ENCODE data around the gene TTYH3. TPM values are rescaled to one million over a fixed set of nuclear protein-coding genes. Genes with fewer than 3 reads are reported as not detected.
"Not testable (repeated sequence)": the region's sequence is repeated elsewhere in the genome, so short reads cannot be mapped to it uniquely, and the experiment has no call there.

TTYH3 gene
- total RNA-seq, 1 donor from 2014 or later: 324 TPM

DNA sequence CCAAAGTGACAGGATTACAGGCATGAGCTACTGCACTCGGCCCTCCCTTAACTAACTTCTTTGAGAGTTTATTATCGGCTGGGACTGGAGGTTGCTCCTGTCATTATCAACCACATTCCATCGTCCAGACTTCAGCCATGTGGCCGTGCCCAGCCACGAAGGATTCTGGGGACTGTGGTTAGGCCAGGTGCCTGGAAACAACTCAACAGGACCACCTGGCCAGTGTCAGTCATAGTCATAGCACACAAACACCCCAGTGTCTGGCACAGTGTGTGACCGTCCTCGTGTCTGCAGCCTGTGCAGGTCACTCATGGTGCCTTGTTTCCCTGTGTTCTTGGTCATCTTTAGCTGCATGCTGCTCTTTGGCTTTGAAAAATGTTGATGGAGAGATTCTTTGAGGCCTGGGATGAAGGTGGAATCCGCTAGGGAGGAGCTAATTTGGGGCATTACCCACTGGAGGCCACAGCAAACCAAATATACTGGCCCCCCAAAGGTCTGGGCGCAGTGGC, 43.5 kb downstream of the TTYH3 start:
- Mint-ChIP-seq H3K36me3 (ENCODE audit: unreplicated experiment) (no peaks in the 10 kb centered on the region), H3K27me3 (ENCODE audit: unreplicated experiment) (peaks cover 3% of the 10 kb centered on the region), H3K27ac (ENCODE audit: unreplicated experiment) (no peak overlapping the region), H3K9me3 (ENCODE audit: unreplicated experiment) (peaks cover 8% of the 10 kb centered on the region), H3K4me1 (ENCODE audit: low read depth, unreplicated experiment) (no peaks in the 10 kb centered on the region), H3K4me3 (ENCODE audit: unreplicated experiment) (no peak overlapping the region)
- DNase-seq: no peak
- TF ChIP-seq, protein P1, sequence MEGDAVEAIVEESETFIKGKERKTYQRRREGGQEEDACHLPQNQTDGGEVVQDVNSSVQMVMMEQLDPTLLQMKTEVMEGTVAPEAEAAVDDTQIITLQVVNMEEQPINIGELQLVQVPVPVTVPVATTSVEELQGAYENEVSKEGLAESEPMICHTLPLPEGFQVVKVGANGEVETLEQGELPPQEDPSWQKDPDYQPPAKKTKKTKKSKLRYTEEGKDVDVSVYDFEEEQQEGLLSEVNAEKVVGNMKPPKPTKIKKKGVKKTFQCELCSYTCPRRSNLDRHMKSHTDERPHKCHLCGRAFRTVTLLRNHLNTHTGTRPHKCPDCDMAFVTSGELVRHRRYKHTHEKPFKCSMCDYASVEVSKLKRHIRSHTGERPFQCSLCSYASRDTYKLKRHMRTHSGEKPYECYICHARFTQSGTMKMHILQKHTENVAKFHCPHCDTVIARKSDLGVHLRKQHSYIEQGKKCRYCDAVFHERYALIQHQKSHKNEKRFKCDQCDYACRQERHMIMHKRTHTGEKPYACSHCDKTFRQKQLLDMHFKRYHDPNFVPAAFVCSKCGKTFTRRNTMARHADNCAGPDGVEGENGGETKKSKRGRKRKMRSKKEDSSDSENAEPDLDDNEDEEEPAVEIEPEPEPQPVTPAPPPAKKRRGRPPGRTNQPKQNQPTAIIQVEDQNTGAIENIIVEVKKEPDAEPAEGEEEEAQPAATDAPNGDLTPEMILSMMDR (IDR thresholded peaks at IDR 0.05; ENCODE audit: partially characterized antibody, unreplicated experiment): no peak

DNA sequence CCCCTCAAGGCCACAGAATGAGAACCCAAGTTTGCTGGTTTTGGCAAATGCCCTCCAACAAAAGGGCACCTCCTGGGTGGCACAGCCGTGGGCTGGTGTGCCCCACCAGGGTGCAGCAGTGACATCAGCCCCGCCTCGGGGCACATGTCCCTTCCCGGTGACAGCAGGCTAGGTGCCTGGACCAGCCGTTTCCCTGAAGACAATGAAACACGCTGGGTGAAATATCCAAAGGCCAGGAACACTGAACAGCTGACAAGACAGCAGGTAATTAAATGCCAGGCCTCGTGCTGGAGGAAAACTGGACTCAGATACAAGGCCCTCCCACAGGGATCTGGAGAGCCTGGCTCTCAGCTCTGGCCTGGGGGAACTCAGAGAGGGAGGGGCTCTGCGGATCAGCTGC, 44.8 kb downstream of the TTYH3 start:
- not testable (repeated sequence) for H3K27ac Mint-ChIP-seq (ENCODE audit: unreplicated experiment); H3K36me3 Mint-ChIP-seq (ENCODE audit: unreplicated experiment); H3K4me3 Mint-ChIP-seq (ENCODE audit: unreplicated experiment)

DNA sequence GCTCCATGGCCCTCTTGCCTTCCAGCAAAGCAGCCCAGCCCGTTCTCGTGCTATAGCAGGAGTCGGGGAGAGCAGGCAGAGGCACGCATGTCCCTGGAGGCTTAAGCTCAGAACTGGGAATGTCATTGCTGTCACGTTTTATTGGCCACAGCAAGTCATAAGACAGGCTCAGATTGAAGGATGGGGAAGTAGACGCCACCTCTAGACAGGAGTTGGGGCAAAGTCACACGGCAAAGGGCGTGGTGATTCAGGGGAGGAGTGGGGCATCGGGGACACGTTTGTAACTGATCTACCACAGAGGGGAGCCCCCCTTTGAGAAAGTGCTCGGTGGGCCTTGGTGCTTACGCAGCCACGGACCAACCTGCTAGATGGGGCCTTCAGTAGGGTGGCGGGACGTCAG, 46.7 kb downstream of the TTYH3 start:
- H3K4me1 Mint-ChIP-seq (ENCODE audit: low read depth, unreplicated experiment); DNase-seq; H3K4me3 Mint-ChIP-seq (ENCODE audit: unreplicated experiment); H3K36me3 Mint-ChIP-seq (ENCODE audit: unreplicated experiment); H3K27me3 Mint-ChIP-seq (ENCODE audit: unreplicated experiment); H3K27ac Mint-ChIP-seq (ENCODE audit: unreplicated experiment): not testable (repeated sequence)
- peaks cover 10% of the 10 kb centered on the region for H3K9me3 Mint-ChIP-seq (ENCODE audit: unreplicated experiment)

More for the DNA sequence above, 44.8 kb downstream of the TTYH3 start:
- H3K27me3 Mint-ChIP-seq (ENCODE audit: unreplicated experiment); H3K9me3 Mint-ChIP-seq (ENCODE audit: unreplicated experiment); H3K4me1 Mint-ChIP-seq (ENCODE audit: low read depth, unreplicated experiment); DNase-seq: not testable (repeated sequence)

DNA sequence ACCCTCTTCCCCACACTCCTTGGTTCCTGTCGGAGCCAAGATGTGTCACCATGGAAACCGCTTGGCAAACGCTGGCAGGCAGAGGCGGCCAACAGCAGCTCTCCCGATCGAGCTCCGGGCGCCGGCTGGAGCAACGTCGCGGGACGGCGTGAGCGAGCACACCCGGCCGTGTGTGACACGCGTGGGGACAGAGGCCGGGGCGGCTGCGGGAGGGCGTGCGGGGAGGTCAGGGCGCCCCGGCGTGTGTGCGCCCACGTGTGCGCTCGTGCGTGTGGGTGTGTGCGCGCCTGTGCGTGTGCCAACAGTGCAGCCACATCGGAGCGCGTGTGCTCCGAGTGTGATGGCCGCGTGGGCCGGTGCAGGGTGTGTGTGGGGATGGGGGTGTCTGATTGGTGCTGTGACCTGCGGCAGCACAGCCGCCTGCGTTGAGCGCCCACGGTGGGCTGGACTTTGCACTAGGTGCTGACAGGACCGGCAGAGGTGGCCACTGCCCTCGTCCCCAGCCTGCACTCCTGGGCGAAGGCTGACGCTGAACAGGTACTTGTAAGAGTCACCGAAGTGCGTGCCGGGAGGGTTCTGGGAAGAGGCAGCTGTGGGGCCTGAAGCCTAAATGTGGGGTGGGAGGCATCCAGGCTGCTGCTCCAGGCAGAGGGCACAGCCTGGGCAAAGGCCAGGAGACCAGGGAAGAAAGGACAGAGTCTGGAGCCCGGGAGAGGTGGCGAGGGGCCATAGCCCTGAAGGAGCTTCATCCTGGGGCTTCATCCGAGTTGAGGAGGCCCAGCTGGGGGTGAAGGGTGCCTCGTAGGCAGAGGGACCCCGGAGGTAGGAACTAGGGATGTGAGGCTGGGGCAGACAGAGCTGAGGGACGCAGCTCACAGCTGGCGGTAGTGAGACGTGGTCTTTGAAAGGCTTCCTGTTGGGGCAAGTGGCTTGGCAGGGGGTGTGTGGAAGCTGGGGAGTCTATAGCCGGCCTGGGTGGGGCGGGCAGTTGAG, 47.6 kb downstream of the TTYH3 start:
- not testable (repeated sequence) for H3K27ac Mint-ChIP-seq (ENCODE audit: unreplicated experiment)

DNA sequence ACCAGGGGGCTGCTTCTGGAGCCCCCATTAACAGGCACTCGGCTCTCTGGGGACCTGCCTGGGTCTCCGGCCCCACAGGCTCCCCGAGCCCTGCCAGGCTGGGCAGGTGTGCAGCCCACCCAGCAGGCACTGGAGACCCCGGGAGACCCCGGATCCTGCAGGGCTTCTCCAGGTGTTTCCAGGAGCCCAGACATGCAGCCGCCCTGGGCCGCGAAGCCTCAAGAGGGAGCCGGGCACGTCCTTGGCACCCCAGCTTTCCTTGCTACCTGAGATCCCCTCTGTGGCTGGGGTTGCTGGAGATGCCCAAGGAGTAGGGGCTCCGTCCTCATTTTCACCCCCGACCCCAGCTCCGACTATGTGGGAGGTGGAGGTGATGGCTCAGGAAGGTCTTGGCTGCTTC, 48.5 kb downstream of the TTYH3 start:
- DNase-seq: no peak
- TF ChIP-seq, protein P1 (IDR thresholded peaks at IDR 0.05; ENCODE audit: partially characterized antibody, unreplicated experiment): no peak
- Mint-ChIP-seq H3K36me3 (ENCODE audit: unreplicated experiment) (no peaks in the 10 kb centered on the region), H3K9me3 (ENCODE audit: unreplicated experiment) (peaks cover 5% of the 10 kb centered on the region), H3K27me3 (ENCODE audit: unreplicated experiment) (no peaks in the 10 kb centered on the region), H3K4me1 (ENCODE audit: low read depth, unreplicated experiment) (peaks cover 3% of the 10 kb centered on the region), H3K27ac (ENCODE audit: unreplicated experiment) (no peak overlapping the region), H3K4me3 (ENCODE audit: unreplicated experiment) (no peak overlapping the region)

More for the DNA sequence above, 47.6 kb downstream of the TTYH3 start:
- DNase-seq; H3K36me3 Mint-ChIP-seq (ENCODE audit: unreplicated experiment); H3K9me3 Mint-ChIP-seq (ENCODE audit: unreplicated experiment); H3K27me3 Mint-ChIP-seq (ENCODE audit: unreplicated experiment); H3K4me3 Mint-ChIP-seq (ENCODE audit: unreplicated experiment); H3K4me1 Mint-ChIP-seq (ENCODE audit: low read depth, unreplicated experiment): not testable (repeated sequence)

DNA sequence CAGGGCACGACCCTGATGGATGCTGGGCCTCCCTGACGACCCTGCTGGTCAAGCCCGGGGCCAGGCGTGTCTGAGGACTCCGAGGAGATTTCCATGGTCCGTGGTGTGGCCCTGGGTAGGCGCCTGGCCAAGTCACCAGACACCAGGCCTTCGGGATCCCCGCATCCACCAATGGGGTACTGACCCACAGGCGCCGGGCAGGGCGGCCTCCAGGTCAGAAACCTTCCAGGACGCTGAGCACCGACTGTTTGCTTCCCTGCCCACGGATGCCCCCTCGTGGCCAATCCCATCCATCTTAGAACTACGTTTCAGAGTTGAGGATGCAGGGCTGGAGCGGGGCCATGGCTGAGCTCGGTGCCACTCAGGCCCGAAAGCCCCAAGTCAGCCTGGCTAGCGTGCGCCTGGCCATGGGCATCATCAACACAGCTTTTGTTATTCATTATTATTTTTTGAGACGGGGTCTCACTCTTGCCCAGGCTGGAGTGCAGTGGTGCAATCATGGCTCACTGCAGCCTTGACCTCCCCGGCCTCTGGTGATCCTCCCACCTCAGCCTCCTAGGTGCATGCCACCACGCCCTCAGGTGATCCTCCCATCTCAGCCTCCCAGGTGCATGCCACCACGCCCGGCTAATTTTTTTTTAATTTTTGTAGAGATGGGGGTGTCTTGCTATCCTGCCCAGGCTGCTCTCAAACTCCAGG, 49.2 kb downstream of the TTYH3 start:
- Mint-ChIP-seq H3K4me1 (ENCODE audit: low read depth, unreplicated experiment) (peaks cover 3% of the 10 kb centered on the region), H3K27ac (ENCODE audit: unreplicated experiment) (no peak overlapping the region), H3K27me3 (ENCODE audit: unreplicated experiment) (peaks cover 3% of the 10 kb centered on the region), H3K9me3 (ENCODE audit: unreplicated experiment) (peaks cover 3% of the 10 kb centered on the region), H3K4me3 (ENCODE audit: unreplicated experiment) (no peak overlapping the region), H3K36me3 (ENCODE audit: unreplicated experiment) (no peaks in the 10 kb centered on the region)
- DNase-seq: peak; percentile 76
- TF ChIP-seq, protein P1 (IDR thresholded peaks at IDR 0.05; ENCODE audit: partially characterized antibody, unreplicated experiment): peak; percentile 73

Measured in glutamatergic neuron (in vitro differentiated cells).